Thoracic aorta (tissue), 2 donors: ENCODE data around the gene PML. TPM values are rescaled to one million over a fixed set of nuclear protein-coding genes. Genes with fewer than 3 reads are reported as not detected.
A peak's percentile ranks its signal among the peaks of the same experiment; 100 is the strongest.

Experiments used
- ATAC-seq: fragments of 150-250 bp; one replicate; pipeline ENCODE4 v1.8.0; 2017; ENCODE audit warnings: low read depth; ENCODE audit not compliant: insufficient number of reproducible peaks, low FRiP score
- DNase-seq: peaks from one replicate; pipeline ENCODE4 v3.0.0-alpha.2; 2020; ENCODE audit warnings: low spot score
- H3K27ac ChIP-seq, 2 donors: fragments of 200-600 bp; sonication (generic); 1 replicate in 1 of 2; 2 replicates in 1 of 2; pipeline ENCODE4 v1.5.1; 2016; ENCODE audit warnings: mild to moderate bottlenecking in 2 of 2, moderate library complexity in 2 of 2
- H3K27me3 ChIP-seq: fragments of 200-600 bp; sonication (generic); replicated peaks from 2 replicates; pipeline ENCODE4 v1.6.0; 2016; ENCODE audit warnings: mild to moderate bottlenecking; ENCODE audit not compliant: insufficient read depth
- H3K36me3 ChIP-seq: fragments of 200-600 bp; sonication (generic); one replicate; pipeline ENCODE4 v1.5.1; 2016
- H3K4me1 ChIP-seq, 2 donors: fragments of 200-600 bp; sonication (generic); 1 replicate in 1 of 2; 2 replicates in 1 of 2; pipeline versions ENCODE4 v1.5.1 to v1.6.0; 2016; ENCODE audit warnings: low read depth in 2 of 2, mild to moderate bottlenecking in 1 of 2; ENCODE audit not compliant: control insufficient read depth in 1 of 2
- H3K4me3 ChIP-seq: fragments of 200-600 bp; sonication (generic); 2 replicates; pipeline ENCODE4 v1.5.1; 2016; ENCODE audit warnings: mild to moderate bottlenecking
- H3K9me3 ChIP-seq: fragments of 200-600 bp; sonication (generic); 2 replicates; pipeline ENCODE4 v1.5.1; 2016
- total RNA-seq, 2 donors: library from RNA; depleted of rRNA; stranded (reverse); fragments of >200 nt; gene quantifications; one replicate each; pipeline versions ENCODE4 v1.1.0 to v1.2.3, GENCODE V29; 2016
- TF ChIP-seq, protein P1 (sequence below): fragments of 200-600 bp; sonication (generic); IDR thresholded peaks from one replicate; pipeline ENCODE4 v1.5.1; 2019; ENCODE audit warnings: antibody characterized with exemption

PML gene
- total RNA-seq, 2 donors from 2014 or later, result 77.2 to 138 TPM

GRCh38 chr15:73954188-73955145 is 40.0 kb upstream of the PML start:
- ATAC-seq (no peak), DNase-seq (no peak)
- H3K36me3 ChIP-seq, result peaks cover 10% of the 10 kb centered on the region
- peak overlapping the region; percentile 98 to 99 for H3K27ac ChIP-seq
- TF ChIP-seq, protein P1, sequence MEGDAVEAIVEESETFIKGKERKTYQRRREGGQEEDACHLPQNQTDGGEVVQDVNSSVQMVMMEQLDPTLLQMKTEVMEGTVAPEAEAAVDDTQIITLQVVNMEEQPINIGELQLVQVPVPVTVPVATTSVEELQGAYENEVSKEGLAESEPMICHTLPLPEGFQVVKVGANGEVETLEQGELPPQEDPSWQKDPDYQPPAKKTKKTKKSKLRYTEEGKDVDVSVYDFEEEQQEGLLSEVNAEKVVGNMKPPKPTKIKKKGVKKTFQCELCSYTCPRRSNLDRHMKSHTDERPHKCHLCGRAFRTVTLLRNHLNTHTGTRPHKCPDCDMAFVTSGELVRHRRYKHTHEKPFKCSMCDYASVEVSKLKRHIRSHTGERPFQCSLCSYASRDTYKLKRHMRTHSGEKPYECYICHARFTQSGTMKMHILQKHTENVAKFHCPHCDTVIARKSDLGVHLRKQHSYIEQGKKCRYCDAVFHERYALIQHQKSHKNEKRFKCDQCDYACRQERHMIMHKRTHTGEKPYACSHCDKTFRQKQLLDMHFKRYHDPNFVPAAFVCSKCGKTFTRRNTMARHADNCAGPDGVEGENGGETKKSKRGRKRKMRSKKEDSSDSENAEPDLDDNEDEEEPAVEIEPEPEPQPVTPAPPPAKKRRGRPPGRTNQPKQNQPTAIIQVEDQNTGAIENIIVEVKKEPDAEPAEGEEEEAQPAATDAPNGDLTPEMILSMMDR, result no peak
- H3K4me1 ChIP-seq, result peaks cover 31 to 59% of the 10 kb centered on the region in 2 donors
- no peaks in the 10 kb centered on the region for H3K9me3 ChIP-seq
- H3K4me3 ChIP-seq, result no peak overlapping the region
- no peaks in the 10 kb centered on the region for H3K27me3 ChIP-seq

DNA sequence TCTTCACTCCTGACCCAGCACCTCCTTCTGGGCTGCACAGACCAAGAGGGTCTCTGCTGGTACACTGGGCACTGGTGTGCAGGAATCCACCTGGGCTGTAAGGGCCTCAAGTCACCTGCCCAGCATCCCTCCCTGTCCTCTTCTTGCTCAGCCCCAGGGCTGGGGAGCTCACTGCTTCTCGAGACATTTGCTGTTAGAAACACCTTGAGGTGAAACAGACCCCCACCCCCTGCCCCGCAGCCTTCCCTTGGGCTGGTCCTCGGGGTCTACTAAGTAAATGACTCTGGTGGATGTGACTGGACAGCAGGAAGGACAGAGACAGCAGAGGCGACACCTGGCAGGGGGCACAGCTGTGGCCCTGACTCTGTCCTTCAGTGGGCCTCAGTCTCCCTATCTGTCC is 39.2 kb upstream of the PML start:
- no peak overlapping the region for H3K27ac ChIP-seq
- H3K4me3 ChIP-seq, result no peak overlapping the region
- peaks cover 30 to 51% of the 10 kb centered on the region in 2 donors for H3K4me1 ChIP-seq
- DNase-seq (no peak), ATAC-seq (no peak)
- H3K27me3 ChIP-seq, result no peaks in the 10 kb centered on the region
- H3K36me3 ChIP-seq, result peaks cover 7% of the 10 kb centered on the region
- no peaks in the 10 kb centered on the region for H3K9me3 ChIP-seq
- TF ChIP-seq, protein P1, result no peak

DNA sequence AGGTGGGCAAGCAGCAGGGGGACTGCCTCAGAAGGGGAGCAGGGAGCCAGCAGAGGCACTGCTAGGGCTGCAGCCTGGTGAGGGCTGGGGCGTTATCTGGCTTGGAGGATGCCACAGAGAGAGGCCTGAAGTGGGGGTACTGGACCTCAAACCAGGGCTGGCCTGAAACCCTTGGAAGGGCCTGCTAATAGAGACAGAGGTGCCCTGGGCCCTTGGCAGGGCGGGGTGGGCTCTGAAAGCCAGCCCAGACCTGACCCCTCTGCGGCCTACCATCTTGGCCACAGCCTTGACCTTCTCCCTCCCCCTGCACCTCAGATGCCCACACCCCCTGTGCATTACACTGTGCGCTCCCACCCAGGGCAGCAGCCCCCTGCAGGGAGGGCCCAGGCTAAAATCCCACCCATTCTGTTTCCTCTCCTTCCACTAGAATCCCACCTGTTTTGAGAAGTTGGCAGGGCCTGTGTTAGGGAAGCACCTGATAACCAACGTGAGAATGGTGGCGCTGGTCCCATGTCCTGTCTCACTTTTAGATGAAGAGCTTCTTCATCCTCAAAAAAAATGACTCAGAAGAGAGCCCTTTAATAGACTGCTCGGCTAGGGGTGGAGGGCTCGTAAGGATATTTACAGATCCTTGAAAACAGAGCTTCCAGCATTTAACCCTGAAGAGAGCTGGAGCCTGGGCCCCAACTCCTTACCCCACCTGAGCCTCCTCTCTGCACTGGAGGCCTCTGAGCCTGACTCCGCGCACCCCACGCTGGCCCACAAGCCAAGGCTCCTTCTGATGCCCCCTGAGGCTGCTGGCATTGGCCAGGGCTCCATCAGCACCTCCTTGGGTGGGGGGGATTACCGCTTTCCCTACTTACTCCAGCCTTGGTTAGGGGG is 38.4 kb upstream of the PML start:
- Histone ChIP-seq H3K27ac (peak overlapping the region in 1 of 2 donors; percentile 48), H3K4me1 (peaks cover 24 to 44% of the 10 kb centered on the region in 2 donors), H3K27me3 (no peaks in the 10 kb centered on the region), H3K9me3 (no peaks in the 10 kb centered on the region), H3K36me3 (peaks cover 7% of the 10 kb centered on the region), H3K4me3 (no peak overlapping the region)
- DNase-seq, result no peak
- no peak for ATAC-seq
- TF ChIP-seq, protein P1, result no peak

- TF ChIP-seq, protein P1, result no peak
- Histone ChIP-seq H3K4me3 (no peak overlapping the region), H3K36me3 (peaks cover 7% of the 10 kb centered on the region), H3K9me3 (no peaks in the 10 kb centered on the region), H3K27ac (peak overlapping the region in 1 of 2 donors; percentile 48), H3K27me3 (no peaks in the 10 kb centered on the region), H3K4me1 (peaks cover 20 to 39% of the 10 kb centered on the region in 2 donors)
- DNase-seq, result no peak
- peak; percentile 45 for ATAC-seq
Observed at GRCh38 chr15:73956743-73957135, 37.8 kb upstream of the PML start.

DNA sequence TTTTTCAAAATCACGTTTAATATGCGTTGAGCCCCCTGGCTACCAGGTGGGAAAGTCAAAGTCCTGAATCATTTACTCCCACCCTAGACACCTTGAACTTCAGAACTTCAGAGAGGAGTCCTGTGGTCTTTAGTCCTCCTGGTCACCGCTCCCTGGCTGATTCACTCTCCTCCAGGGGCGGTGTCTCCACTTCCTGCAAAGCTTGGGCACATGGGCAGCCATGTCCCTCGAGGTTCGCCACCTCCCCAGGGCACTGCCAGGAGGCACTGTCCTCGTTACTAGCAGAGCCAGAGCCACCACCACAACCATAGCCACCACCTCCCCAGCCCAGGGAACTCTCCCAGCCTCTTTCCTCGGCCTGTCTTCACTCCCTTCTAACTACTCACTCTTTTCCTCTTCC is 37.2 kb upstream of the PML start:
- TF ChIP-seq, protein P1, result no peak
- Histone ChIP-seq H3K36me3 (peaks cover 3% of the 10 kb centered on the region), H3K27ac (peak overlapping the region in 1 of 2 donors; percentile 48), H3K4me3 (no peak overlapping the region), H3K4me1 (peaks cover 15 to 34% of the 10 kb centered on the region in 2 donors), H3K9me3 (no peaks in the 10 kb centered on the region), H3K27me3 (no peaks in the 10 kb centered on the region)
- DNase-seq, result no peak
- no peak for ATAC-seq
